HG03095 (cell line): ENCODE measurements around the gene RALGAPA1.
"Not testable (repeated sequence)": the region's sequence is repeated elsewhere in the genome, so short reads cannot be mapped to it uniquely, and the experiment has no call there.

Source experiments
- ATAC-seq: cut with Tn5 transposase; IDR thresholded peaks from one replicate; pipeline ENCODE4 v1.9.1; 2021; ENCODE audit warnings: moderate library complexity; ENCODE audit not compliant: unreplicated experiment

RALGAPA1 gene

DNA sequence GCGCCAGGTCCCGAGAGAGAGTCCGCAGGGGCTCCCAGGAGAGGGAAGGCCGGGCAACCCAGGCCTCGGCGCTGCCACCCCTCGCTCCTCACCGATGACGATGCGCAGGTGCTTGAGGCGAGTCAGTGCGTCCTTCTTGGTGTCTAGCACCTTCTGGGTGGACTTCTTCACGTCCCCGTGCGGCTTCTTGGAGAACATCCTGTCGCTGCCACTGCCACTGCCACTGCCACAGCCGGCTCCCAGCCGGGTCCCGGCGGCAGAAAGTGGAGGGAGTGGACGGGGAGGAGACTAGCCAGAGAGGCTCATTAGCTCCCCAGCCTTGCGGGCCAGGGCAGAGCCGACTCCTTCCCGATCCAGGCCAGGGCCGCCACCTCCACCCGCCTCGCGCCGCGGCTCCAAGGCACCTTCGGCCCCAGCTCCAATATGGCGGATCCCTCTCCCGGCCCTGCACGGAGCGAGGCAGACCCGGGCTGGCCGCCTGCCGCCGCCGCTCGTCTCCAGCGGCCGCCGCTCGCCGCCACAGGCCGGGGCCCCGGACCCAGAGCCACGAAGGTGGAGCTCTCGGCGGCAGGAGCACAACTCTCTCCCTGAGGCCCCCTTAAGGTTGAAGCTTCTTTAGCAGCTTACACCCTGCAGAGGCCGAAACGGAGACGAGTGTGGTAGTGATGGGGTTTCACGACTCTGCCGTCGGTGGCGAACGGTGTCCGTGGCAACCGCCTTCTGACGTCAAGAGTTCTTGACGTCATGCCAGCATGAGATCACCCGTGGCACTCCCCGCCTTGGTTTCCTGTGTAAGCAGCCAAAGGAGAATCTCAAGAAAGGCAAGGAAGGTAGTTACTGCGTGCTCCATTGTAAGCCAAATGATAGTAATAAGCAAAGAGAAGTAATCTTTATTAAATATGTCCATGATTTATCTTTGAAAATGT is at the start of gene RALGAPA1:
RALGAPA1 (minus strand) TSS at position 658 of the 926 bp plus-strand sequence; CDS start at position 198, 460 bp downstream.
- ATAC-seq = peak; percentile 96

DNA sequence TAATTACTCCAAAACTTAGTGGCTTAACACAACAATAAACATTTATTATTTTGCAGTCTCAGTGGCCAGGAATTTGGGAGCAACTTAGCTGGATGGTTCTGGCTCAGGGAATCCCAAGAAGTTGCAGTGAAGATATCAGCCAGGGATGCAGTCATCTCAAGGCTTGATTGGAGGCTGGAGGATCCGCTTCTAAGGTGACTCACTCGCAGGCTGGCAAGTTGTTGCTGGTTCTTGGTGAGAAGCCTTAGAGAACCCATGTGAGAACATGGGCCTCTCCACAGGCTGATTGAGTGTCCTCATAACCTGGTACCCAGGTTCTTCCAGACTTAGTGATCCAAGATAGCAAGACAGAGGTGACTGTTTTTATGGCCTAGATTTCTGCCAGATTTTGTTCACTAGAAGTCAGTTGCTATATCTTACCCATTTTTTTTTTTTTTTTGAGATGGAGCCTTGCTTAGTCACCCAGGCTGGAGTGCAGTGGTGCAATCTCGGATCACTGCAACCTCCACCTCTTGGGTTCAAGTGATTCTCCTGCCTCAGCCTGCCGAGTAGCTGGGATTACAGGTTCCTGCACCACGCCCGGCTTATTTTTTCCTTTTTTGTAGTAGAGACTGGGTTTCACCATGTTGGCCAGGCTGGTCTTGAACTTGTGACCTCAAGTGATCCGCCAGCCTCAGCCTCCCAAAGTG is 49.6 kb upstream of the RALGAPA1 start:
- ATAC-seq = no peak

DNA sequence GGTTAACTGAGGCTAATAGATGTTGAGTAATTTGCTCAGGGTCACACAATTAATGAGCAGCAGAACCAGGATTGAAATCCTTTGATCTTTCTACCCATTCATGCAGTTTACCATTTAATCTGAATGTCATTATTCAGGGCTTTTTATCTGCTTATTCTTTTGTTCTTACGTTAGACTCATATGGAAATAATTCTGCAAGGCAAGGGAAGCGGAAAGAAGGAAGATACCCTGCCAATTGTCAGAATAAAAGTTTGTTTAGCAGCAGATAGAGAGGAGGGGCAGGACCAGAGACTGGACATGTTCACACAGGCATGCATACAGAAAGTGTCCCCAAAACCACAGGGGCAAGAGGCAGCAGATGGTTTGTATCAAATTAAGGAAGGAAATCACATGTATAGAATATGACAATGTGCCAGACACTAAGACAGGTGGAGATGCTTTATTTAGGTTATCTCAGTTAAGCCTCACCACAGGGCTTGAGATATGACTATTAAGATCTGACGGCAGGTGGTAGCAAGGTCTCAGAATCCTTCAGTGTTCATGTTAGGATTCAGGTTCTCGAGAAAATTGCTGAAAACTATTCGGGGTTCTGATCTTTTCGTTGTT is 46.9 kb upstream of the RALGAPA1 start:
- peak; percentile 95 for ATAC-seq

DNA sequence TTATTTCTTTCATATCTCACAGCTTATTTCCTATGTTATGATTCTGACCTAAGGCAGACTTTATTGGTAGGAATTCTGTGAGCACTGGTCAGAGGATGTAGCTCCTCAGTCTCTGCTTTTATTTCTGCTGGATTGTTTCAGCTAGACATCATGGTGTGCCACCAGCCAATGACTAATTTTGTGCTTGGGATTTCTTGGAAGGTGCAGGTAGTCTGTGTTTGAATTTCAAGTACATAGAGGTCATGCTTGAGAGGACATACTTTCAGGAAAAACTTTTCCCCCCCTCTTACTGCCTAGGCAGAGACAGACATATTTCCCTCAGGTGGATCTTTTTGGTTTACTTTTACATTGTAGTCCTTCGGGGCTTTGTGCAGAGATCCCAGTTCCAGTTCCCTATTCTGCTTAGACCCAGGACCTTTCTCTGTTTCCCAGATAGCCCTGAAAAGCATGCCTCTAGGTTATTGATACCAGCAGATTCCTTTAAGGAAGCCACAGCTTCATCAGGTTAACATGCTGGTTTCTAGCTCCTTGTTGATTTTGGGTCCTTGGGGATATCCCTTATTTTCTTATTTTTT is 45.7 kb upstream of the RALGAPA1 start:
- ATAC-seq = no peak

DNA sequence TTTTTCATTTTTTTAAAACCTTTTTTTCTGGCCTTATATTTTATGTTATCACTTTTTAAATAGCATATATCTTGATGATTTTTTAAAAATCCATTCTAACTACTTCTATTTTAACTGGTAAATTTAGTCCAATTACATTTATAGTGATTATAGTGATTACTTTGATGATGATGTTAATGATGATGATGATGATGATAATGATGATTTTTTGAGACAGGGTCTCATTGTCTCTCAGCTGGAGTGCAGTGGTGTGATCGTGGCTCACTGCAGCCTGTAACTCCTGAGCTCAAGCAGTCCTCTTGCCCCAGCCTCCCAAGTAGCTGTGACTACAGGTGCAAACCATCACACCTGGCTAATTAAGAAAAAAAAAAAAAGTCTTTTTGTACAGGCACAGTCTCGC is 44.1 kb upstream of the RALGAPA1 start:
- no peak for ATAC-seq

DNA sequence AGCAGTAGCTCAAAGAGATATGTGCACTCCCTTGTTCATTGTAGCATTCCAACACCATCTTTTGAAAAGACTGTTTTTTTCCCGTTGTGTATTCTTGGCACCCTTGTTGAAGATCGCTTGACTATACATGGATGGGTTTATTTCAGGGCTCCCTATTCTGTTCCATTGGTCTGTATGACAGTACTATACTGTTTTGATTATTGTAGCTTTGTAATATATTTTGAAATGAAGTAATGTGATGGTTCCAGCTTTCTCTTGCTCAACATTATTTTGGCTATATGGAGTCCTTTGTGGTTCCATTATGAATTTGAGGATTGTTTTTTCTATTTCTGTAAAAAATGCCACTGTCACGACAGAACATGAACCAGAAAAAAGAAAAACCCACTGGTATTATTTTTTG is 42.7 kb upstream of the RALGAPA1 start:
- no peak for ATAC-seq

DNA sequence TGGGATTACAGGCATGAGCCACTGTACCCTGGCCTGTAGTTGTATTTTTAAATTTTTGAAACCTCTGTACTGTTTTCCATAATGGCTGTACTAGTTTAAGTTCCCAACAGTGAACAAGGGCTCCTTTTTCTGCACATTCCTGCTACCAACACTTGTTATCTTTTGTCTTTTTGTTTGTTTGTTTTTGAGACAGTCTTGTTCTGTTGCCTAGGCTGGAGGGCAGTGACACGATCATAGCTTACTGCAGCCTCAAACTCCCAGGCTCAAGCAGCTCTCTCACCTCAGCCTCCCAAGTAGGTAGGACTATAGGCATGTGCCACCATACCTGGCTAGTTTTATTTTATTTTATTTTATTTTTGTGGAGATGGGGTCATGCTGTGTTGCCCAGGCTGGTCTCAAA is 40.0 kb upstream of the RALGAPA1 start:
- no peak for ATAC-seq

DNA sequence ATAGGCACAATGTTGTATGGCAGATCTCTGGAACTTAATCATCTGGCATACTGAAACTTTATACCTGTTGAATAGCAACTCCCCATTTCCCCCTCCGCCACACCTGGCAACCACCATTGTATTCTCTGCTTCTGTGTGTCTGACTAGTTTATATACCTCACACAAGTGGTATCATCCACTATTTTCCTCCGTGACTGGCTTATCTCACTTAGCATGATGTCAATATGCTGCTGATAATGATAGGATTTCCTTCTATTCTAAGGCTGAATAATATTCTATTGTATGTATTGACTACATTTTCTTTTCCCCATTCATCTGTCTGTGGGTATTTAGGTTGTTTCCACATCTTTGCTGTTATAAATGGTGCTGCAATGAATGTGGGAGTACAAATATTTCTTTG is 38.5 kb upstream of the RALGAPA1 start:
- no peak for ATAC-seq

DNA sequence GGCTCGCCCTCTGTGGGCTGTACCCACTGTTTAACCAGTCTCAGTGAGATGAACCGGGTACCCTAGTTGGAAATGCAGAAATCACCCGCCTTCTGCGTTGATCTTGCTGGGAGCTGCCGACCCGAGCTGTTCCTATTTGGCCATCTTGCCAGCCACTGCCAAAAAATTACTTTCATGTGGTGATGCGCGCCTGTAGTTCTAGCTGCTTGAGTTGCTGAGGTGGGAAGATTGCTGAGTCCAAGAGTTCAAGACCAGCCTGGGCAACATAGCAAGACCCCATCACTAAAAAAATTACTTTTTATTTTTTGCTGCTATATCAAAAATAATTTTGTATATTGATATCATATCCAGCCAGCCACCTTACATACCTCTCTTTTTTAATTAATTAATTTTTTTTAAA is 35.4 kb upstream of the RALGAPA1 start:
- no peak for ATAC-seq

DNA sequence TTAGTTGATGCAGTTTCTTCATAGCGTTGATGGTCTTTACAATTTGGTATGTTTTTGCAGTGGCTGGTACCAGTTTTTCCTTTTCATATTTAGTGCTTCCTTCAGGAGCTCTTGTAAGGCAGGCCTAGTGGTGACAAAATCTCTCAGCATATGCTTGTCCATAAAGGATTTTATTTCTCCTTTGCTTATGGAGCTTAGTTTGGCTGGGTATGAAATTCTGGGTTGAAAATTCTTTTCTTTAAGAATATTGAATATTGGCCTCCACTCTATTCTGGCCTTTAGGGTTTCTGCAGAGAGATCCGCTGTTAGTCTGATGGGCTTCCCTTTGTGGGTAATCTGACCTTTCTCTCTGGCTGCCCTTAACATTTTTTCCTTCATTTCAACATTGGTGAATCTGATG is 33.1 kb upstream of the RALGAPA1 start:
- not testable (repeated sequence) for ATAC-seq

DNA sequence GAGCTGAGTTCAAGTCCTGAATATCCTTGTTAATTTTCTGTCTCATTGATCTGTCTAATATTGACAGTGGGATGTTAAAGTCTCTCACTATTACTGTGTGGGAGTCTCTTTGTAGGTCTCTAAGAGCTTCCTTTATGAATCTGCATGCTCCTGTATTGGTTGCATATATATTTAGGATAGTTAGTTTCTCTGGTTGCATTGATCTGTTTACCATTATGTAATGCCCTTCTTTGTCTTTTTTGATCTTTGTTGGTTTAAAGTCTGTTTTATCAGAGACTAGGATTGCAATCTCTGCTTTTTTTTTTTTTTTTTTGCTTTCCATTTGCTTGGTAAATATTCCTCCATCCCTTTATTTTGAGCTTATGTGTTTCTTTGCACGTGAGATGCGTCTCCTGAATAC is 32.6 kb upstream of the RALGAPA1 start:
- ATAC-seq = not testable (repeated sequence)

DNA sequence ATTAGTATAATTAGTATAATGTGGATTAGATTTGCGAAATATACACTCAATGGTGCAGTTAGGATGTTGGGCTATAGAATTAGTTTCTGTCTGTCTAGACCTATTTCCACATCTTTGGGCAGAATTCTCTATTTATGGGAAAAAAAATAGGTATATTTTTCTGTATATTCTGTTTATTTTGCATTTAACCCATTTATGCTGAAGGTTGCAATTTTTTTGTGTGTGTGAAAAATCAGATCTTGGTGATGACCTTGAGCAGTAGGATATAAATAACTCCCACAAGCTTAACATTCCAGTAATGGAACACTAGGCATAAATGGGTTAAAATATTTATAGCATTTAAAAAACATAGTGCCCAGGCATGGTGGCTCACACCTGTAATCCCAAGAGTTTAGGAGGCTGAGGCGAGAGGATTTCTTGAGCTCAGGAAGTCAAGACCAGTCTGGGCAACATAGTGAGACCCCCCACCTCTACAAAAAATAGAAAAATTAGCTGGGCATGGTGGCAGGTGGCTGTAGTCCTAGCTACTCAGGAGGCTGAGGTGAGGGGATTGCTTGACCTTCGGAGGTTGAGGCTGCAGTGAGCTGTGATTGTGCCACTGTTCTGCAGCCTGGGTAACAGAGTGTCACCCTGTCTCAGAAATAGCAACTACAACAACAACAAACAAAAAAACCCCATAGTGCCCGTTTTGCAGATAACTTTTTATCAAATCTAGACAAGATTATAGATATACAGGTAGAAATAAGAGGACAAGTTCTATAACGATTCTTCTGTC is 26.3 kb upstream of the RALGAPA1 start:
- no peak for ATAC-seq

DNA sequence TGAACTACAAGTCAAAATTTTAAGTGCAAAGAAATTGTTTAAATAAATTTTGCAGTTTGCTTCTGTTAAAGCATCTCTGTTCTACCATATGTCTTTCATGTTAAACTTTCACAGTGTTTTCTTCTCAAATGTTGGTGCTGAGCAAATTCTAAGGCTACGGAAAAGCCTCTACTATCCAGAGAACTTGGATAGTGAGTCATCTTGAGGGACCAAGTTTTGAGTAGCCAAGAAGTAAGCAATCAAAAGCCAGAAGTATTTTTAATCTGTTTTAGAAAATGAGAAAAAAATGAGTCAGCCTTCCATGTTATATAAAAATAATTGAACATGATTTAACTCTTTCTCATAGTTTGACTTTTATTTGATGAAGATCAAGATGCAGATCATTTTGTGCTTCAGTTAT is 20.4 kb upstream of the RALGAPA1 start:
- ATAC-seq = no peak

DNA sequence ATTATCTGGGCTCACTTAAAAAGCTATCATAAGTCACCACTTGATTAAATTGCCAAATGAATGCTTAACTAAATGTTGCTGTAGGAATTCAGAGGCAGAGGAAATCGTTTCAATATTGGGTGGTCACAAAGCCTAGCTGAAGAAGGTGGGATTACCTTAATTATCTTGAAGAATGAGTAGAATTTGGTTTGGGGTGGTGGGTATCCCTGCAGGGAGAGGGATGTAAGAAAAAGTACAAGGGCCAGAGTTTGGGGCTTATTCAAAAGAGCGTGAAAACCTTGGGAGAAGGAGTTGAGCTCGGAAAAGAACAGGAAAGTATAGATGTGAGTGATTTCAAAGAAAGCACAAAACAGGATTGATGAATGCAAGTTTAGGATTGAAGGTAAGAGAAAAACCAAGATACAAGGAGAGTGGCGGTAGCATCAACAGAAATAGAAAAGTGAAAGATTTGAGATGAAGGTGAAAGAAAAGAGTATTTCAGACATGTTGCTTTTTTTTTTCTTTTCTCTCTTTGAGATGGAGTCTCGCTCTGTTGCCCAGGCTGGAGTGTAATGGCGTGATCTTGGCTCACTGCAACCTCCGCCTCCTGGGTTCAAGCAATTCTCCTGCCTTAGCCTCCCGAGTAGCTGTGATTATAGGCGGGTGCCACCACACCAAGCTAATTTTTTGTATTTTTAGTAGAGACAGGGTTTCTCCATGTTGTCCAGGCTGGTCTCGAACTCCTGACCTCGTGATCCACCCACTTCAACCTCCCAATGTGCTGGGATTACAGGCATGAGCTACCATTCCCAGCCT is 18.8 kb upstream of the RALGAPA1 start:
- no peak for ATAC-seq

DNA sequence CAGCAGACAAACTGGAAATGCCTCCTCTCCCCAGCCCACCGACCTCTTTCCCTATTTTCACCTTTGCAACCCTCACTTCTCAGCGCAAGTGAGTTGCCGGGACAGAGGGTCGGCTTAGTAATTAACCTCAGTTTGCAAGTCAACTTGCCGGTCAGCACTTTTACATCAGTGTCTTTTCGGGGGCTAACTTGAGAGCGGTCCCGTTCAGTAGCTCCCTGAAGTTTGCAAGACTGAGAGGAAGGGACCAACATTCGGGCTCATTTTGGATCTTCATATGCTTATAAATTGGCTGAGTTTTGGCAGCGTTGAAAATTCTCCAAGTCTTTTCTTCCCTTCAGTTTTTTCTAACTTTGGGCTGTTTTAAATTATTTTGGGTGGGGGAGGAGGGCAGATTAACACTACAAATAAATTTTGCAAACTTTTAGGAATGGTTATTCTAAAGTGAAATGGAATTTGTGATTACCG is 17.9 kb upstream of the RALGAPA1 start:
- ATAC-seq = no peak

DNA sequence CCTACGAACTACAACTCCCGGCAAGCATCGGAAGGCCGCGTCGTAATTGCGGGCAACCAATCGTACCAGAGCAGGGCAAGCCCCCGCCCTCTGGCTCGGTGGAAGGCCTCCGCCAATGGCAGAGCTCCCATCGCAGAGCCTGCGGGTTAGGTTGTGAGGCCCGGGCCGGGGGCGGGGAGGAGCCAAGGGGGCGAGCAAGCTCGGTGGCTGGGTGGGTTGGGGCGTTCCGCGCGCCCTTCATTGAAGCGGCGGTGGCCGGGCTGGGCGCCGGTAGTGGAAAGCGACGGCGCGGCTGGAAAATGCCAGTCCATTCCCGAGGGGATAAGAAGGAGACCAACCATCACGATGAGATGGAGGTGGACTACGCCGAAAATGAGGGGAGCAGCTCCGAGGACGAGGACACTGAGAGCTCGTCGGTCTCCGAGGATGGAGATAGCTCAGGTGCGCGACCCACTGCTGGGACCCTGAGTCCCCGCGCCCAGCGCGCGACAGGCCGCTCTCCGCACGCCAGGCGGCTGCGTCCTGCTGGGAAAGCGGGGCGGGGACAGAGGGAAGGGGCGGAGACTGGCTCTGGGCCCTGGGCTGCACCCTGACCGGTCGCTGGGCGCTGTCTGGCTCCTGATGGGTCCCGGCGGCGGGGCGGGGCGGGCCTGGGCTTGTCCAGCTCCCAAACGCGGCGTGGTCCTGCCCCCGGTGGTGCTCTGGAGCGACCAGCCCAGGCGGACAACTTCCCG is 17.3 kb upstream of the RALGAPA1 start, which contains the start of gene BRMS1L:
BRMS1L (plus strand) TSS at position 121 of the 734 bp plus-strand sequence; CDS start at position 300, 179 bp downstream.
- peak; percentile 95 for ATAC-seq

DNA sequence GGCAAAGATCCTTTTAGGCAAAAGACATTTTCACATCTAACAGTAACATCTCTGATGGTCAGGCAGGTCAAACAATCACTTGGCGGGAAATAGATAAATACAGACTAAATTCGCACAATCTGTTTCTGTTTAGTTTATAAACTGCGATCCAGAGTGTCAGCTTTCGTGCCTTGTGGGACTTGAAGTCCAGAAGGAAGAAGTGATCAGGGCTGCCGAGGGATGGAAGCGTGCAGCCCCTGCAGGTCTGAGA is 16.8 kb upstream of the RALGAPA1 start:
- no peak for ATAC-seq

DNA sequence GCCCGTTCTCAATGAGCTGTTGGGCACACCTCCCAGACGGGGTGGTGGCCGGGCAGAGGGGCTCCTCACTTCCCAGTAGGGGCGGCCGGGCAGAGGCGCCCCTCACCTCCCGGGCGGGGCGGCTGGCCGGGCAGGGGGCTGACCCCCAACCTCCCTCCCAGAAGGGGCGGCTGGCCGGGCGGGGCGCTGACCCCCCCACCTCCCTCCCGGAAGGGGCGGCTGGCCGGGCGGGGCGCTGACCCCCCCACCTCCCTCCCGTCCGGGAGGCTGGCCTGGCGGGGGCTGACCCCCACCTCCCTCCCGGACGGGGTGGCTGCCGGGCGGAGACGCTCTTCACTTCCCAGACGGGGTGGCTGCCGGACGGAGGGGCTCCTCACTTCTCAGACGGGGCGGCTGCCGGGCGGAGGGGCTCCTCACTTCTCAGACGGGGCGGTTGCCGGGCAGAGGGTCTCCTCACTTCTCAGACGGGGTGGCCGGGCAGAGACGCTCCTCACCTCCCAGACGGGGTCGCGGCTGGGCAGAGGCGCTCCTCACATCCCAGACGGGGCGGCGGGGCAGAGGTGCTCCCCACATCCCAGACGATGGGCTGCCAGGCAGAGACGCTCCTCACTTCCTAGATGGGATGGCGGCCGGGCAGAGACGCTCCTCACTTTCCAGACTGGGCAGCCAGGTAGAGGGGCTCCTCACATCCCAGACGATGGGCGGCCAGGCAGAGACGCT is 15.5 kb upstream of the RALGAPA1 start:
- ATAC-seq = not testable (repeated sequence)

DNA sequence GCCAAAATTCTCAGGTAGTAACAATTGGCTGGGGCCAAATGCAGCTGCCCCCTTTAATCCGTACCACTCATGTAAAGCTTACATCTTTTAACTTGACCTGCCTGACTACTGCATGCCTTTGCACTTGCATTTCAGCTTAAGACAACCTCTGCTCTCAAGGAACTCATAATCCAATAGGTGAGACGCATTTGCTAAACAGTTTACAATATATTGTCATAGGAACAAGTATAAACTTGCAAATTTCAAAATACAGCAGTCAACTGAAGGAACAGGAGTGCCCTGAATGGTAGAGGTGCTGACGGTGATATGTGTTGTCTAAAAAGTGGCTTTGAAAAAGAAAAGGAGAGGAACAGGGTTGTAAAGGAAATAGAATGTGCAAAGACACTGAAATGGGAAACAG is 13.4 kb upstream of the RALGAPA1 start:
- ATAC-seq = no peak
